ENCODE measurements around the gene PTCH1.

Gene PTCH1

GRCh38 chr9:95450171-95451064, 66.4 kb downstream of the PTCH1 start:
- no peak for DNase-seq

GRCh38 chr9:95449016-95449415, 67.8 kb downstream of the PTCH1 start:
- in situ Hi-C loops (cut with MboI; ENCODE audit: low pct_unique_long_range_greater_than_20kb, low sequenced_read_pairs) = no loop called here
- no peak for DNase-seq

More at GRCh38 chr9:95450171-95451064, 66.4 kb downstream of the PTCH1 start:
- in situ Hi-C loops (cut with MboI; ENCODE audit: low pct_unique_long_range_greater_than_20kb, low sequenced_read_pairs) = no loop called here

GRCh38 chr9:95447660-95448420, 68.9 kb downstream of the PTCH1 start:
- in situ Hi-C loops (cut with MboI; ENCODE audit: low pct_unique_long_range_greater_than_20kb, low sequenced_read_pairs) = no loop called here
- no peak for DNase-seq

- DNase-seq = no peak
- in situ Hi-C loops (cut with MboI; ENCODE audit: low pct_unique_long_range_greater_than_20kb, low sequenced_read_pairs) = no loop called here
These were observed 69.8 kb downstream of the PTCH1 start for GRCh38 chr9:95446984-95447383.

- no peak for DNase-seq
- in situ Hi-C loops (cut with MboI; ENCODE audit: low pct_unique_long_range_greater_than_20kb, low sequenced_read_pairs) = no loop called here
These were observed 70.5 kb downstream of the PTCH1 start for GRCh38 chr9:95446259-95446658.

GRCh38 chr9:95444160-95444559, 72.6 kb downstream of the PTCH1 start:
- no peak for DNase-seq
- in situ Hi-C loops (cut with MboI; ENCODE audit: low pct_unique_long_range_greater_than_20kb, low sequenced_read_pairs) = no loop called here

GRCh38 chr9:95443301-95443700, 73.5 kb downstream of the PTCH1 start:
- DNase-seq = no peak
- in situ Hi-C loops (cut with MboI; ENCODE audit: low pct_unique_long_range_greater_than_20kb, low sequenced_read_pairs) = no loop called here

GRCh38 chr9:95441081-95441480, 75.7 kb downstream of the PTCH1 start:
- in situ Hi-C loops (cut with MboI; ENCODE audit: low pct_unique_long_range_greater_than_20kb, low sequenced_read_pairs) = no loop called here
- no peak for DNase-seq

GRCh38 chr9:95440447-95440846, 76.3 kb downstream of the PTCH1 start:
- DNase-seq = no peak

GRCh38 chr9:95438561-95439357, 78.0 kb downstream of the PTCH1 start:
- no peak for DNase-seq
- in situ Hi-C loops (cut with MboI; ENCODE audit: low pct_unique_long_range_greater_than_20kb, low sequenced_read_pairs) = no loop called here

More at GRCh38 chr9:95440447-95440846, 76.3 kb downstream of the PTCH1 start:
- in situ Hi-C loops (cut with MboI; ENCODE audit: low pct_unique_long_range_greater_than_20kb, low sequenced_read_pairs) = no loop called here

- no peak for DNase-seq
- in situ Hi-C loops (cut with MboI; ENCODE audit: low pct_unique_long_range_greater_than_20kb, low sequenced_read_pairs) = no loop called here
These were observed 79.2 kb downstream of the PTCH1 start for GRCh38 chr9:95437559-95437958.

- DNase-seq = no peak
- in situ Hi-C loops (cut with MboI; ENCODE audit: low pct_unique_long_range_greater_than_20kb, low sequenced_read_pairs) = no loop called here
These were observed 80.4 kb downstream of the PTCH1 start for GRCh38 chr9:95436416-95436815.

GRCh38 chr9:95435074-95435728, 81.6 kb downstream of the PTCH1 start:
- in situ Hi-C loops (cut with MboI; ENCODE audit: low pct_unique_long_range_greater_than_20kb, low sequenced_read_pairs) = no loop called here
- DNase-seq = no peak

GRCh38 chr9:95434116-95435073, 82.4 kb downstream of the PTCH1 start:
- DNase-seq = peak; percentile 74
- in situ Hi-C loops (cut with MboI; ENCODE audit: low pct_unique_long_range_greater_than_20kb, low sequenced_read_pairs) = no loop called here

- DNase-seq = no peak
- in situ Hi-C loops (cut with MboI; ENCODE audit: low pct_unique_long_range_greater_than_20kb, low sequenced_read_pairs) = no loop called here
These were observed 83.5 kb downstream of the PTCH1 start for GRCh38 chr9:95433096-95433819.

GRCh38 chr9:95431286-95431685, 85.5 kb downstream of the PTCH1 start:
- in situ Hi-C loops (cut with MboI; ENCODE audit: low pct_unique_long_range_greater_than_20kb, low sequenced_read_pairs) = no loop called here
- no peak for DNase-seq

- no peak for DNase-seq
- in situ Hi-C loops (cut with MboI; ENCODE audit: low pct_unique_long_range_greater_than_20kb, low sequenced_read_pairs) = no loop called here
These were observed 86.7 kb downstream of the PTCH1 start for GRCh38 chr9:95429948-95430620.

Data from KBM-7 (cell line).